GM12891 (cell line): ENCODE data around the gene ADAMTS10.

ENCODE experiments used
- PAX5 ChIP-seq: IDR thresholded peaks from 2 replicates; pipeline ENCODE4 v1.6.1; 2011; ENCODE audit warnings: low read length, moderate library complexity, mild to moderate bottlenecking; ENCODE audit not compliant: insufficient read depth, severe bottlenecking
- POLR2A ChIP-seq: IDR thresholded peaks from 2 replicates; pipeline ENCODE4 v1.6.1; 2011; ENCODE audit warnings: low read depth, low read length, control low read depth
- POLR2AphosphoS5 ChIP-seq: IDR thresholded peaks from 2 replicates; pipeline ENCODE4 v1.6.1; 2011; ENCODE audit warnings: low read depth, low read length, control low read depth
- POU2F2 ChIP-seq: IDR thresholded peaks from 2 replicates; pipeline ENCODE4 v1.6.1; 2011; ENCODE audit warnings: low read depth, mild to moderate bottlenecking, control low read depth, low read length, moderate library complexity
- TAF1 ChIP-seq: IDR thresholded peaks from 2 replicates; pipeline ENCODE4 v1.6.1; 2011; ENCODE audit warnings: low read depth, low read length, control low read depth

DNA sequence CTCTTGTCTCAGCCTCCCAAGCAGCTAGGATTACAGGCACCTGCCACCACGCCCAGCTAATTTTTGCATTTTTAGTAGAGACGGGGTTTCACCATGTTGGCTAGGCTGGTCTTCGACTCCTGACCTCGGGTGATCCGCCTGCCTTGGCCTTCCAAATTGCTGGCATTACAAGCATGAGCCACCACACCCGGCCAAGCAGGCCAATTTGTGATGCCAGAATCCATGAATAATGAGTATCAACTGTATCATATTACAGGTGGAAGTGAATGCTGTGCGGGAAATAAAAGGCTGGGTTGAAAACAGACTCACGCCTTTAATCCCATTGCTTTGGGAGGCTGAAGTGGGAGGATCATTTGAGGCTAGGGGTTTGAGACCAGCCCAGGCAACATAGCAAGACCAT, 16.3 kb upstream of the ADAMTS10 start:
- TF ChIP-seq POLR2A (no peak), POLR2AphosphoS5 (no peak), TAF1 (no peak), POU2F2 (no peak), PAX5 (no peak)
